Activated naive CD8-positive, alpha-beta T cell treated with anti-CD3 and anti-CD28 coated beads, Interleukin-2, amount 10 ng/mL, durations not matched to agents 7 days and 5 days (primary cell): Measurements from ENCODE around the gene RPTN. TPM values are rescaled to one million over a fixed set of nuclear protein-coding genes. Genes with fewer than 3 reads are reported as not detected.
"Not testable (repeated sequence)": the region's sequence is repeated elsewhere in the genome, so short reads cannot be mapped to it uniquely, and the experiment has no call there.

Experiments
- ATAC-seq: fragments of 150-1000 bp; cut with Tn5 transposase; one replicate; pipeline ENCODE4 v1.10.0; 2021; ENCODE audit warnings: low read depth, moderate library complexity
- POLR2A ChIA-PET: fragments of 350-600 bp; sonication (Branson Sonifier 250); formaldehyde crosslinking; loops from one replicate; lab custom pipeline; 2021; ENCODE audit warnings: antibody characterized with exemption; lab: Charles Lee
- DNase-seq: peaks from one replicate; pipeline ENCODE4 v3.0.0; 2021
- H3K27ac Mint-ChIP-seq: one replicate; pipeline ENCODE4 v1.8.0; 2022; ENCODE audit warnings: mild to moderate bottlenecking, mixed read lengths
- H3K27me3 Mint-ChIP-seq: one replicate; pipeline ENCODE4 v1.8.0; 2022; ENCODE audit warnings: mild to moderate bottlenecking, moderate library complexity, mixed read lengths
- H3K36me3 Mint-ChIP-seq: one replicate; pipeline ENCODE4 v1.8.0; 2021; ENCODE audit warnings: mild to moderate bottlenecking, mixed read lengths
- H3K4me1 Mint-ChIP-seq: one replicate; pipeline ENCODE4 v1.8.0; 2021; ENCODE audit warnings: mixed read lengths
- H3K4me3 Mint-ChIP-seq: one replicate; pipeline ENCODE4 v1.8.0; 2022; ENCODE audit warnings: mild to moderate bottlenecking, moderate library complexity, mixed read lengths
- H3K9me3 Mint-ChIP-seq: one replicate; pipeline ENCODE4 v1.8.0; 2021; ENCODE audit warnings: mixed read lengths
- total RNA-seq, 2 experiments: library from RNA; stranded (reverse); gene quantifications; one replicate each; pipeline ENCODE4 v1.2.3, GENCODE V29; 2021

Gene RPTN
- total RNA-seq, 2 experiments from 2014 or later, result not detected

DNA sequence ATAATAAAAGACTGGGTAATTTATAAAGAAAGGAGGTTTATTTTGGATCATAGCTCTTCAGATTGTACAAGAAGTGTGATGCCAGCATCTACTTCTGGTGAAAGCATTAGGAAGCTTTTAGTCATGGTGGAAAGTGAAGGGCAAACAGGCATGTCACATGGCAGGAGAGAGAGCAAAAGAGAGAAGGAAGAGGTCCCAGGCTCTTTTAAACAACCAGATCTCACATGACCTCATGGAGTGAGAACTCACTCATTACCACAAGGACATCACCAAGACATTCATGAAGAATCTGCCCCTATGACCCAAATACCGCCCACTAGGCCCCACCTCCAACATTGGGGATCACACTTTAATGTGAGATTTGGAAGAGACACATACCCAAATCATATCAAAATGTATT lies 10.0 kb downstream of the RPTN start:
- DNase-seq (no peak), ATAC-seq (no peak)
- H3K4me3 Mint-ChIP-seq, result no peak overlapping the region
- H3K27me3 Mint-ChIP-seq, result peaks cover 15% of the 10 kb centered on the region
- H3K4me1 Mint-ChIP-seq, result peaks cover 3% of the 10 kb centered on the region
- H3K27ac Mint-ChIP-seq, result no peak overlapping the region
- POLR2A ChIA-PET, result no interaction called here
- H3K9me3 Mint-ChIP-seq, result peaks cover 15% of the 10 kb centered on the region
- H3K36me3 Mint-ChIP-seq, result peaks cover 2% of the 10 kb centered on the region

DNA sequence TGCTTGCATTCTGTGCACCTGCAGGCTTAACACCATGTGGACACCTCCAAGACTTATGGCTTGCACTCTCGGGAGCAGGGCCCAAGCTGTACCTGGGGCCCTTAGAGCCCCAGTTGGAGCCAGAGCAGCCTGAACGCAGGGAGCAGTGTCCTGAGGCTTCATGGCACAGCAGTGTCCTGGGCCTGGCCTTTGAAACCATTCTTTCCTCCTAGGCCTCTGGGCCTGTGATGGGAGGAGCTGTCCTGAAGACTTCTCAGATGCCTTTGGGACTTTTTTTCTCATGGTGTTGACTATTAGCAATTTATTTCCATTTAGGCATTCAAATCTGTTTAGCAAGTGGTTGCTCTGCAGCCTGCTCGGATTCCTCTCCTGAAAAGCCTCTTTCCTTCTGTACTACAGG lies 11.0 kb downstream of the RPTN start:
- no peak for ATAC-seq
- no peak overlapping the region for H3K4me3 Mint-ChIP-seq
- DNase-seq, result no peak
- H3K27me3 Mint-ChIP-seq, result peaks cover 17% of the 10 kb centered on the region
- peaks cover 2% of the 10 kb centered on the region for H3K36me3 Mint-ChIP-seq
- no peaks in the 10 kb centered on the region for H3K4me1 Mint-ChIP-seq
- peaks cover 15% of the 10 kb centered on the region for H3K9me3 Mint-ChIP-seq
- H3K27ac Mint-ChIP-seq, result no peak overlapping the region
- POLR2A ChIA-PET, result no interaction called here

DNA sequence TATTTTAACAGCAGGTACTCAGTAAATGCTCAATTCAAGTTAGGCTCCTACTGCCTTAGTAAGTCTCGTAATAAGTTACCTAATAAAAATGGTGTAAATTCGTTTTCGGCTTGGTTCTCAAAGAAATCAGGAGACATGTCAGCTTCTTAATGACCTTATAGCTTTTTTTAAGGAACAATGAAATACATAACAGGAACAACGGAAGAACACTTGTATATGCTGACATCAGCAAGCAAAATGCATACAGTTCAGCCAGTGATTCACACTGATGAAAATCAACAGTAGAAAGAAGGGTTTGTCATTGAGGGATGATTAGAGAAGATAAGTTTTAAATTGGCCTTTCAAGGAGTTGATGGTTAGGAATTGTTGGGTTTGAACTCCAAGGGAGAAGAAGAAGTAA lies 13.3 kb downstream of the RPTN start:
- Mint-ChIP-seq H3K27ac (no peak overlapping the region), H3K4me1 (no peaks in the 10 kb centered on the region), H3K36me3 (peaks cover 2% of the 10 kb centered on the region), H3K4me3 (no peak overlapping the region), H3K27me3 (peaks cover 9% of the 10 kb centered on the region), H3K9me3 (peaks cover 15% of the 10 kb centered on the region)
- ATAC-seq (no peak), DNase-seq (no peak)
- POLR2A ChIA-PET, result no interaction called here

DNA sequence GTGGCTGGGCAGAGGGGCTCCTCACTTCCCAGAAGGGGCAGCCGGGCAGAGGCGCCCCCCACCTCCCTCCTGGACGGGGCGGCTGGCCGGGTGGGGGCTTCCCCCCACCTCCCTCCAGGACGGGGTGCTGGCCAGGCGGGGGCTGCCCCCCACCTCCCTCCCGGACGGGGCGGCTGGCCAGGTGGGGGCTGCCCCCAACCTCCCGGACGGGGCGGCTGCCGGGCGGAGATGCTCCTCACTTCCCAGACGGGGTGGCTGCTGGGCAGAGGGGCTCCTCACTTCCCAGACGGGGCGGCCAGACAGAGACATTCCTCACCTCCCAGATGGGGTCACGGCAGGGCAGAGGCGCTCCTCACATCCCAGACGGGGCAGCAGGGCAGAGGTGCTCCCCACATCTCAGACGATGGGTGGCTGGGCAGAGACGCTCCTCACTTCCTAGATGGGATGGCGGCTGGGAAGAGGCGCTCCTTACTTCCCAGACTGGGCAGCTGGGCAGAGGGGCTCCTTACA lies 14.3 kb downstream of the RPTN start:
- H3K27ac Mint-ChIP-seq, H3K36me3 Mint-ChIP-seq, ATAC-seq, H3K4me1 Mint-ChIP-seq, POLR2A ChIA-PET, H3K4me3 Mint-ChIP-seq, DNase-seq: not testable (repeated sequence)
- Mint-ChIP-seq H3K9me3 (peaks cover 15% of the 10 kb centered on the region), H3K27me3 (peaks cover 12% of the 10 kb centered on the region)

DNA sequence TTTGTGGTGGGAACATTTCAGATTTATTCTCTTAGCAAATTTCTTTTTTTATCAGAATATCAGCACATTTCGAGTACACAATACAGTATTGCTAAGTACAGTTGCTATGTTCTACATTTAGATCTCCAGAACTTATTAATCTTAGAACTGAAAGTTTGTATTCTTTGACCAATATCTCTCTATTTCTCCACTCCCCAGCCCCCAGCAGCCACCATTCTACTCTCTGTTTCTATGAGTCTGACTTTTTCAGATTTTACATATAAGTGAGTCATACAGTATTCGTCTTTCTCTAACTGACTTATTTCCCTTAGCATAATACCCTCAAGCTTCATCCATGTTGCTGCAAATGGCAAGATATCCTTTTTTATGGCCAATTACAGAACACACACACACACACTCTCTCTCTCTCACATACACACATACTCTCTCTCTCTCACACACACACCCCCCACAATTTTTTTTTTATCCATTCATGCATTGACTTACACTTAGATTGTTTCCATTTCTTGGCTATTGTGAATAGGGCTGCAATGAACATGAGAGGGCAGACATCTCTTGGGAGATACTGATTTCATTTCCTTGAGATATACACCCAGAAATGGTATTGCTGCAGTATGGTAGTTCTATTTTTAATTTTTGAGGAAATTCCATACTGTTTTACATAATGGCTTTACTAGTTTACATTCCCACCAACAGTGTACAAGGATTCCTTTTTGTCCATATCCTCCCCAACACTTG lies 15.7 kb downstream of the RPTN start:
- ATAC-seq, result no peak
- Mint-ChIP-seq H3K4me3 (no peak overlapping the region), H3K27ac (no peak overlapping the region), H3K36me3 (peaks cover 2% of the 10 kb centered on the region), H3K27me3 (peaks cover 15% of the 10 kb centered on the region), H3K4me1 (no peaks in the 10 kb centered on the region), H3K9me3 (peaks cover 6% of the 10 kb centered on the region)
- DNase-seq, result no peak
- POLR2A ChIA-PET, result no interaction called here

DNA sequence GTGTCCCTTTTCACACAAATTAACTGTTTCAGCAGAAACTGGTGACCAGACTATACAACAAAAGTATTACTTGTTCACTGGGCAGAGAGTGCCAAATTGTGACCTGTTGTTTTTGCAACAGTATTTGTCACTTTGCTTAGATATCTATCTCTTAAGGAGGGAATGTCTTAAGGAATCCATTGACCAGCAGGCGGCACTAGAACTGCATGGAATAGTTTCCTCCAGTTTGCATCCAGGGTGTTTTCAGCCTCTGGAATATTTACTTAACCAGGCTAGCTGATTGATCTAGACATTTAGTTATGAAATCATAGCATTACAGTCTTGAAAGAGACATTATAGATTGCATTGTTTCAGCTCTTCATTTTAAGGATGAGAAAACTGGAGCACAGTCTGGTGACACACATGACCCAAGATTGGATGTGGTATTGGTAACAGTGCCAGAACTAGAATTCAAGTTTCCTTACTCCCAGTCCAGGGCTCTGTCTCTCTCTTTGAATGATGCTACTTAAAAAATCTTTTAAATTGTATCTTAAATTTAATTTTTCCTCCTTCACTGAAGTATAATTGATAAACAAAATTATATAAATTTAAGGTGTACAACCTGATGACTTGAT lies 16.9 kb downstream of the RPTN start:
- H3K4me1 Mint-ChIP-seq, result no peaks in the 10 kb centered on the region
- H3K27ac Mint-ChIP-seq, result no peak overlapping the region
- peaks cover 2% of the 10 kb centered on the region for H3K36me3 Mint-ChIP-seq
- H3K9me3 Mint-ChIP-seq, result peaks cover 4% of the 10 kb centered on the region
- no peak overlapping the region for H3K4me3 Mint-ChIP-seq
- no peak for DNase-seq
- peaks cover 20% of the 10 kb centered on the region for H3K27me3 Mint-ChIP-seq
- POLR2A ChIA-PET, result no interaction called here
- ATAC-seq, result no peak

DNA sequence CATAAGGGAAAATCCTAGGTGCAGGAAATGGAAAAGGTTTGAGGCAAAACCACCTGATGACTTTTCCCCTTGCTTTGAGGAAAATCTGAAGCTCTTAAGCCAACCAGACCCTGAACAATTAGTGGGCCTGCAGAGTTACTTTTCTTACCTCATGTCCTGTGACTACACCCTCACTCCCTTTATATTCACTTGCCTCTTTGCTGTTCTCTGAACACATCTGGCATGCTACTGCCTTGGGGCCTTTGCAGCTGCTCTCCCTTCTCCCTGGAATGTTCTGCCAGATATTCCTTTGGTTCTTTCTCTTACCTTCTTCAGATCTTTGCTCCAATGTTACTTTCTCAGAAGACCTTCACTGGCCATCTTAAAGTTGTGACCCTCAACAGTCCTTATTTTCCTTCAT lies 21.8 kb downstream of the RPTN start:
- Mint-ChIP-seq H3K27me3 (peaks cover 54% of the 10 kb centered on the region), H3K9me3 (no peaks in the 10 kb centered on the region), H3K27ac (no peak overlapping the region), H3K4me1 (no peaks in the 10 kb centered on the region), H3K36me3 (no peaks in the 10 kb centered on the region), H3K4me3 (no peak overlapping the region)
- POLR2A ChIA-PET, result no interaction called here
- no peak for ATAC-seq
- no peak for DNase-seq

DNA sequence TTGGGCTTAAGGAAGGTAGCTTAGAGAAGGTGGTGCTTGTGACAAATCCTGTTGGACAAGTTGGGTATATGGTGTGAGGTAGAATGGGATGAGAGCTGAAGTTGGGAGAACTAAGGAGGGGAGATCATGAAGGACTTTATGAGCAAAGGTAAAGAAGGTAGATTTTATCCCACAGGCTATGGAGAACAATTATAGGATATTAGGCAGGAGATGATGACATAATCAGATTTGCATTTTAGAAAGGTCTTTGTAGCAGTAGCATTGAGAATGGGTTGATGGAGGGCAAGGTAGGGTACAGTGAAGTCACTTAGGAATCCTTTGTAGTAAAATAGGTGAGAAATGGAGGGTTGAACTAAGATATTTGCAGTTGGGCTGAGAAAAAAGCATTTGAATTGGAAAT lies 28.8 kb downstream of the RPTN start:
- peaks cover 1% of the 10 kb centered on the region for H3K36me3 Mint-ChIP-seq
- ATAC-seq (no peak), DNase-seq (no peak)
- peaks cover 64% of the 10 kb centered on the region for H3K27me3 Mint-ChIP-seq
- no peak overlapping the region for H3K4me3 Mint-ChIP-seq
- POLR2A ChIA-PET, result no interaction called here
- no peak overlapping the region for H3K27ac Mint-ChIP-seq
- H3K4me1 Mint-ChIP-seq, result peaks cover 8% of the 10 kb centered on the region
- H3K9me3 Mint-ChIP-seq, result peaks cover 1% of the 10 kb centered on the region

DNA sequence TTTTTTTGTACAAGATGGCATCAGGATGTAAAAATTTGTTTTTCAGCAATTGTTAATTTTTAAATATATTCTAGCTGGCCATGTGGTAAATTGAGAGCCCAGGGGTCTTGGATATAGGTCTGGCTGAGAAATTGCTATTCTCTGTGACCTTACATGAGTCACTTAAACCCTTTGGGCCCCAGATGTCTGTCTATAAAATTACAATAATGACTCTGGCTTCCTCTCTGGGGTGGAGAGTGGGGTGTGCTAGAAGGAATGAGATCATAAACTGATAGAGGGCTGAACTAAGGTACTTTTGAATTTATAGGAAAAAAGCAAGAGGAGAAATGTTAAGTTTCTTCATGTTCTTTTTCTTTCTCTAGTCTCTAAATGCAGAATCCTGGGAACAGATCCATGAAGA lies 31.4 kb downstream of the RPTN start:
- H3K27ac Mint-ChIP-seq, result no peak overlapping the region
- H3K36me3 Mint-ChIP-seq, result peaks cover 1% of the 10 kb centered on the region
- H3K27me3 Mint-ChIP-seq, result peaks cover 47% of the 10 kb centered on the region
- POLR2A ChIA-PET, result no interaction called here
- no peak overlapping the region for H3K4me3 Mint-ChIP-seq
- H3K4me1 Mint-ChIP-seq, result peaks cover 8% of the 10 kb centered on the region
- H3K9me3 Mint-ChIP-seq, result peaks cover 1% of the 10 kb centered on the region
- DNase-seq, result no peak
- no peak for ATAC-seq

DNA sequence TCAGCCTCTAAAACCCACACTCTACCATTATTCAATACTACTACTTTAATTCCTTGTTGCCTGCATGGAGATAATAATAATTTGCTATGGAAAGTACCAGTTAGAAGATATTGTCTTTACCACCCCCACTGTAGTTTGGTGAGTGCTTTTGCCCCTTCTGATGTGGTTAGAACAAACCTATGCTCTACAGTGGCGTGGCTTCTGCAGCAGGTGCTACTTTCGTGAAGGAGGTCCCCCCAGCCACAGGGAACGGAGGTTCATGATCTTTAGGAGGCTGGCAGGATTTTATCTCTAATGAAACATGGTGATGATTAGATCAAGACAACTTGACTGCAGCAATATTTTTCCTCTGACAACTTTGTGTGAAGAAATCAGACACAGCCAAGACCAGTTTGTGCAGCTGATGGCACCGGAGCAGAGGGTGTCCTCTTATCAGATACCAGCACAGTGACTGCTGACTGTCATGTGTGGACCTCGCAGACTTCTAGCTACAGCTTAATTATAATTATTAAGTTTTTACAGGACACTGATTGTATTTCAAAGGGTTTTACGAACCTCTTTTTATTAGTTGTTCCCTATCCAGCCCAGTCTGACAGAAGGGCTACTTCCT lies 33.1 kb downstream of the RPTN start:
- Mint-ChIP-seq H3K4me3 (no peak overlapping the region), H3K36me3 (peaks cover 1% of the 10 kb centered on the region), H3K4me1 (peaks cover 8% of the 10 kb centered on the region), H3K27ac (no peak overlapping the region), H3K9me3 (peaks cover 1% of the 10 kb centered on the region), H3K27me3 (peaks cover 53% of the 10 kb centered on the region)
- no peak for ATAC-seq
- DNase-seq, result no peak
- POLR2A ChIA-PET, result no interaction called here

DNA sequence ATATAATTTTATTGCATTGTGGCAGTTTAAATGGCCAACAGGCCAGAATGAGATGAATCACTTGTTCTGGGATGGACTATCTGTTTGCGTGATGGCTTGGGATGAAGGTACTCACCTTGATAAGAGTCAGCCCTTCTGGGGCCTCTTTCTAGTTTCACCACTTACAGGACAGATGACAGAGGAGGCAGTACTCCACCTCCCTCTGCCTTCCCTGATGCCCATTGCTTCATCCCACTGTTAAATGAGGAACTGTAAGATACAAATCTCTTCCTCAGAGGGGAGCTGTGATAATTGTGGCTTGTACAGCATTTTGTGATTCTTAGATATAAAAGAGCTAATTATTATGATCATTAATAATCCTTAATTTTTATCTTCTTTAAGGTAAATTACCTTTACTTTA lies 40.1 kb downstream of the RPTN start:
- Mint-ChIP-seq H3K4me3 (no peak overlapping the region), H3K27ac (no peak overlapping the region), H3K36me3 (no peaks in the 10 kb centered on the region), H3K27me3 (peaks cover 47% of the 10 kb centered on the region), H3K4me1 (no peaks in the 10 kb centered on the region), H3K9me3 (no peaks in the 10 kb centered on the region)
- ATAC-seq (no peak), DNase-seq (no peak)
- POLR2A ChIA-PET, result interaction anchor here (0.6 kb wide), 1 partner anchor 407 kb away, joined by 3 read pairs; no protein-coding TSS in a partner anchor

DNA sequence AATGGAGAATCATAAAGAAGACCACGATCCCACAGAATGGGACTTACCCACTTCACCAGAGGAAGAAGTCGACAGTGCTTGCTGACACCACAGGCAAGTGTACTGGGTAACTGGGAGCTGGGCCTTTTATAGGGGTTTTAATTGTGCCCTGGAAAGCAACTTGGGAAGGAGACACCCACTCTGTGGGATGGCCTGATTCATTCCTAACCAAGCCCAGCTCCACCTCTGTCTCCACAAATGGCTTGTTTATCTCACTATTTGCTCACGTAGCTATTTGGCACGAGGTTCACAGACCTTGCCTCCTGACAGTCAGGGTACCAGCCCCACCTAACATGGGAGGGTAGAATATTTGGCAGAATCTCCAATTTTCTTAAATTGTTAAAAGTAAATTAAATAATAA lies 43.7 kb downstream of the RPTN start, which contains the start of gene TCHH:
Gene TCHH, minus strand, starts transcription at position 101 of the 400 bp plus-strand sequence. CDS start 1,364 bp downstream, outside the sequence.
- H3K27me3 Mint-ChIP-seq, result peaks cover 35% of the 10 kb centered on the region
- no peak within 1 kb of the TSS for H3K4me3 Mint-ChIP-seq
- POLR2A ChIA-PET, result no interaction called here

DNA sequence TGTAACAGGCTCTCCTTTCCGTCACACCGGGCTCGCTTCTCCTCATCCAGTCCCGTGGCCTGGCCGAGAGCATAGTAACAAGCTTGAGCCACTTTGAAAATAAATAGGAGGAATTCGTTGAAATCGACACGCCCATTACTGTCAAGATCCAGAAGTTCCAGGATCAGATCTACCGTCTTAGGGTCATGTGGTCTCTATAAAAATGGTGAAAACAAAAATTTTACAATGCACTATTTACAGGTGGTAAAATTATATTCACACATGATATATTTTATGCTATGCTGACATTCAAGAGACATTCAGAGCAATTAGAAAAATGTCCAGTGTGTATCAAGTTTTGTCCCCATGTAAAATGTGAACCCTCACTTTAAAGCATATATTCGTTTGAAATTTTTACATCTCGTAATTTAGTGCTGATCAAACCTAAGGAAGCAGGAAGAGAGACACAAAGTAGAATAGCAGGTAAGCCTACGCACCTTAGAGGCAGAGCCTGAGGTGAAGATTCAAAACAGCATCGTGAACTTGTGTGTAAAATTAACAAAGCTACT lies 46.1 kb downstream of the RPTN start:
- Mint-ChIP-seq H3K4me1 (no peaks in the 10 kb centered on the region), H3K9me3 (peaks cover 4% of the 10 kb centered on the region), H3K27ac (no peak overlapping the region), H3K4me3 (no peak overlapping the region), H3K27me3 (peaks cover 17% of the 10 kb centered on the region), H3K36me3 (no peaks in the 10 kb centered on the region)
- ATAC-seq (no peak), DNase-seq (no peak)
- POLR2A ChIA-PET, result no interaction called here

More for the DNA sequence above, 43.7 kb downstream of the RPTN start, which contains the start of gene TCHH:
- H3K9me3 Mint-ChIP-seq, result no peaks in the 10 kb centered on the region
- ATAC-seq (no peak), DNase-seq (no peak)
- no peaks in the 10 kb centered on the region for H3K36me3 Mint-ChIP-seq
- H3K4me1 Mint-ChIP-seq, result no peaks in the 10 kb centered on the region
- H3K27ac Mint-ChIP-seq, result no peak within 1 kb of the TSS
